AML-193 (cell line): ENCODE data around the gene ISCU.
"Not testable (repeated sequence)": the region's sequence is repeated elsewhere in the genome, so short reads cannot be mapped to it uniquely, and the experiment has no call there.

Source experiments
- DNase-seq, 2 experiments: peaks; one replicate each; lab custom pipeline; 2025; lab: John Stamatoyannopoulos, UW

The ISCU gene

GRCh38 chr12:108543652-108544051, 18.7 kb upstream of the ISCU start:
- DNase-seq: no peak

DNA sequence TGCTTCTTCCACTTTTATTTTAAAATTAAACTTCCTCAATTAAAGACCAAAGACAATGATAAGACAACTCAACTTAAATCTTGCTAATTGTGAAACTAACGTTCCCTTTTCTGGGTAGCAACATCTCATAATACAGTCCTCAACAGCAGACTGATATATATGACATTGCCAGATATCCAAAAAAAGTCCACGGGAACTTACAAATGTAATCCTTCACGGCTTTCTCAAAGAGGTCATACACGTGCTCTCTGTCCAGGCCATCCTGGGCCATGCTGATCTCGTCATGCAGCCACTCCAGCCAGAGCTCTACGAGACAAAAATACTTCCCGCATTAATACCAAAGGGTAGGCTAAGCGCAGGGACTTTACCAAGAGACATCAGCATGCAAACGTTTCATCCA, 14.7 kb upstream of the ISCU start:
- DNase-seq: no peak

- DNase-seq: no peak
These were observed 13.4 kb upstream of the ISCU start for GRCh38 chr12:108548954-108549521.

- peak in 1 of 2 experiments; percentile 8 for DNase-seq
These were observed 10.9 kb upstream of the ISCU start for GRCh38 chr12:108551535-108551934.

GRCh38 chr12:108553799-108554198, 8.6 kb upstream of the ISCU start:
- no peak for DNase-seq

GRCh38 chr12:108555383-108555782, 7.0 kb upstream of the ISCU start:
- not testable (repeated sequence) for DNase-seq

- DNase-seq: no peak
These were observed 3.3 kb upstream of the ISCU start for GRCh38 chr12:108559007-108559655.

GRCh38 chr12:108559748-108560147, 2.6 kb upstream of the ISCU start:
- no peak for DNase-seq

GRCh38 chr12:108560321-108560721, 2.1 kb upstream of the ISCU start:
- DNase-seq: peak; percentile 14 to 25

GRCh38 chr12:108560752-108561719, 1.4 kb upstream of the ISCU start, which contains the start of gene SART3:
Gene SART3 (minus strand): TSS chr12:108561173. CDS start chr12:108561154, 19 bp downstream.
- DNase-seq: peak; percentile 89 to 94

DNA sequence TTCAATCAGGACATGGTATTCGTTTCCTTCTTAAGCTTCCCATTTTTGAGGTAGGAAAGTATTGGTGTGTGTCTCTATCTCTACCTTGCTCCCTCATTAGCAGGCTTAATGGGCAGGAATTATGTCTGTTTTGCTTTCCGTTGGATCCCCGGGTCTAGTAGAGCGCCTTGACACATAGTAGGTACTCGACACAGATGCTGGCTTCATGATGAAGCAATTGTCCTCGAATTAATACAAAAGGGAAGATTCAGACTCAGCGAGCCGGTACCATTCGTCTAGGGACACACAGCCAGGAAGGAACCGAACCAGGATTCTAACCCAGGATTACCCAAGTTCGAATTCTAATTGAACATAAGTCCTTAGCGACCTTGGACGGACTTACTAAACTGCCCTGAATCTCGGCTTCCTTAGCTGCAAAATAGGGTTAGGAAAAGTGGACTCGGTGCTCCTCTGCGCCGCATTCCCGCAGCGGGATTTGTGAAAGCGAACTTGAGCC, 496 bp upstream of the ISCU start:
- no peak for DNase-seq

- DNase-seq: peak; percentile 75 to 87
These were observed 874 bp downstream of the ISCU start for GRCh38 chr12:108563136-108563803.

GRCh38 chr12:108563804-108564151, 1.4 kb downstream of the ISCU start:
- no peak for DNase-seq

- no peak for DNase-seq
These were observed 2.3 kb downstream of the ISCU start for GRCh38 chr12:108564724-108565123.

GRCh38 chr12:108565146-108565545, 2.8 kb downstream of the ISCU start:
- DNase-seq: no peak

DNA sequence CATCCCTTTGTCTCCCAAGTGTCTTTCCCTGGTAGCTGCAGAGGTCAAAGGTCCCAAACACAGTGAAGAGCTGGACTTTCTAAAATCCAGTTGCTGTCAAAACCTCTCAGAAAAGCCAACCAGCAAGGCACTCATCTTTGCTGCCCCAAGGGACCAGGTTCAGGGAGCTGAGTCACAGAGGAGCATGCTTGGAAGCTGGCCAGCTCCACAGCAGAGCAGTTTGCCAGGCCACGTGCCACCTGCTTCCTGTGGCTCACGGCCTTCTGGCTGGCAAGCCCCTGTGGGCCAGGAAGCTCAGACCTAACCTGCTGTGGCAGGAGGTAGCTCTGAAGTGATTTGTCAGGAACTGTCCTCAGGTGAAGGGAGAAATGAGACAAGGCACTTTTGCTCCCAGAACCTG, 3.6 kb downstream of the ISCU start:
- peak; percentile 58 to 63 for DNase-seq

DNA sequence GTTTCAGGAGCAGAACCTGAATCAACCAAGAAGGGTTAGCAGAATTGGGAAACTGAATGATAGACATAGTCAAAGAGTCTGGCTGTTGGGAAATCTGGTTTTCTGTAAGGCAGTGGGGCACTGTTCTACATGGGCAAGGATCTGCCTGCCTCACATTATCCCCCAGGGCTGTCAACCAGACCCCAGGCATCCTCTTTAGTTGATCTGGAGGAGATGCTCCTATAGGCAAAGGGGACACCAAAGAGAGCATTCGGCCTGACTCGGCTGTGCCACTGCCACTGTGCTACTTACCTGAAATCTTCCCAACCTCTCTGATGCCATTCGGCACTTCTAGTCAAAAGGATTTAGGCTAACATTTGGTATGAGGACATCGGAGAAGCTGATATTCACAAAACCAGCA, 4.1 kb downstream of the ISCU start:
- DNase-seq: no peak

- DNase-seq: no peak
These were observed 5.3 kb downstream of the ISCU start for GRCh38 chr12:108567406-108568337.

DNA sequence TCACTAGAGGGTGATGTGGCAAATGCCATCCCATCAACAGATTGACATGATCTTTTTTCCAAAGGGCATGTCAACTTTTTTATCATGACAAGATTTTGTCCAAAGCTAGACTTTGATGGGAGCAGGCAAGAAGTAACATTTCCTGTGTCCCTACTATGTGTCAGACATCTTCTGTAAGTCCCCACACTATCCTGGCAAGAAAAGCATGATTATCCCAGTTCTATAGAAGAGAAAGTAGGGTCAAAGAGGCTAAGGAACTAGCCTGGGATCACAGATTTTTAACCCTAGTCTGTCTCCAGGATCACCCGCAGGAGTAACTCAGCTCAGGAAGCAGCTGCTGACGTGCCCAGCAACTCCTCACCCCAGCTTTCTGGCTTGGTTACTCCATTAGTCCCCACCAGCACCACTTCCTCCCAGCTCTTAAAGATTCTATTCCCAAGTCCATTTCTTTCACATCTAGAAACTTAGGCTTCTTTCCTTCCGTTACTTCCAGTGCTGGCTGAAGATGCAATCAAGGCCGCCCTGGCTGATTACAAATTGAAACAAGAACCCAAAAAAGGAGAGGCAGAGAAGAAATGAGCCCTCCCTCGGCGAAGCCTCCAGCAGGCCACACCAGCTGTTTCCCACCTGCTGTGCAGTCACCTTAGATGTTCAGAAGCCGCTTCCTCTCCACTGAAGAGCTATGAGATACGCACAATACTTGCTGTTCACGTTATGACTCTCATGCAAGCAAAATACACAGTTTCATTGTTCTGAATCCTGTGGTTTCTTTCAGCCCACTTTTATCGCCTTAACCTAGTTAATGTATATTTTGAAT, 6.2 kb downstream of the ISCU start:
- DNase-seq: no peak
